CD4-positive, alpha-beta T cell treated with Interferon alpha-2 for 1 hour (primary cell): ENCODE results near the gene ADAMTS4.

Source experiments
- DNase-seq, 2 donors: peaks; one replicate each; pipeline ENCODE4 v3.0.0-alpha.2; 2020 to 2022

ADAMTS4 gene

DNA sequence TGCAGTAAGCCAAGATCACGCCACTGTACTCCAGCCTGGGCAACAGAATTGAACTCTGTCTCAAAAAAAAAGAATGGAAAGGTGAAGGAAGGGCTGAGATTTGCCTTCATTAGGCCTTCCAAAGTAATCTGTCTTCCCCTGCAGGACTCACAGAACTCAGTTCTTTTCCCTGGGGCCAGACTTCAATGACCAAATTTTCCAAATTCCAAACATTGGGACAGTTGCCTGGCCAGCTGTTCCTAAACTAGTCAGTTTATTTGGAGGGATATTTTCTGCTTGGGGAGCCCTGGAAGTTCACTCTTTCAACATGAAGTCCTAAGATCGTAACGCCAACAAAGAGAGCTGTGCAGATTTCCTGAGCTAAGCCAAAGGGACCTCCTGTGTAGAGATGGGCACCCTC, 61.0 kb downstream of the ADAMTS4 start:
- no peak for DNase-seq
